ENCODE results near the gene MFAP5. TPM values are rescaled to one million over a fixed set of nuclear protein-coding genes. Genes with fewer than 3 reads are reported as not detected.

The MFAP5 gene, protein sequence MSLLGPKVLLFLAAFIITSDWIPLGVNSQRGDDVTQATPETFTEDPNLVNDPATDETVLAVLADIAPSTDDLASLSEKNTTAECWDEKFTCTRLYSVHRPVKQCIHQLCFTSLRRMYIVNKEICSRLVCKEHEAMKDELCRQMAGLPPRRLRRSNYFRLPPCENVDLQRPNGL
- total RNA-seq (10 to 100 TPM; 12.3 to 53.0 (median 22.7) TPM), polyA plus RNA-seq (10 to 100 TPM; 25.8 to 31.8 TPM)
- long read RNA-seq, donor 1, partial matches to known transcripts = 0 of 5 reads
- long read RNA-seq, donor 1, other reads (novel, unspliced or antisense) = 1 of 5 reads
- long read RNA-seq, donor 2, transcript MFAP5-201 (10 exons, 2,845 nt) = major isoform, 7 of 11 reads
- long read RNA-seq, donor 2, partial matches to known transcripts = 1 of 11 reads
- long read RNA-seq, donor 2, other reads (novel, unspliced or antisense) = 2 of 11 reads
- long read RNA-seq, donor 3, partial matches to known transcripts = 2 of 11 reads
- long read RNA-seq, donor 3, other reads (novel, unspliced or antisense) = 3 of 11 reads

DNA sequence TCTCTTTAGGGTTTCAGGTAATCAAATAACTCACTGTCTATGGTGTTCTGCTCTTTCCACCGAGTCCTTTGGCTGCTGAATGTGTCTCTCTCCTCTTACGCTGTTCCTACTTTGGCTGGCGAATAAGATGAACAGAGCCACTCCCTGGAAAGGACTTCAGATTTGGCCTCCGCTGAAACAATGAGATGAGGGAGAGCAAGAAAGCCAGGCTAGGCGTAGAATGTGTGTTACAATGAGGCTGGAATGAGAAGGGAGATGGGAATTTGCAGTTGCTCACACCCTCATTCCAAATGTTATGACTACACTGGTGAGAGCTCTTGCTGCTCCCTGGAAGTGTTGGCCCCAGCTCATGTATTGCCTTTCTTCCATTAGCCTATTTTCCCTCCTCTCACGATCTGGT lies at the start of gene MFAP5:
Gene MFAP5, minus strand, starts transcription at position 234 of the 400 bp plus-strand sequence. CDS start 722 bp downstream, outside the sequence.
- 71 to 72% methylated on average over 6 of the region's 6 CpGs for whole genome bisulfite sequencing, 2 donors
- TF ChIP-seq, protein P1, sequence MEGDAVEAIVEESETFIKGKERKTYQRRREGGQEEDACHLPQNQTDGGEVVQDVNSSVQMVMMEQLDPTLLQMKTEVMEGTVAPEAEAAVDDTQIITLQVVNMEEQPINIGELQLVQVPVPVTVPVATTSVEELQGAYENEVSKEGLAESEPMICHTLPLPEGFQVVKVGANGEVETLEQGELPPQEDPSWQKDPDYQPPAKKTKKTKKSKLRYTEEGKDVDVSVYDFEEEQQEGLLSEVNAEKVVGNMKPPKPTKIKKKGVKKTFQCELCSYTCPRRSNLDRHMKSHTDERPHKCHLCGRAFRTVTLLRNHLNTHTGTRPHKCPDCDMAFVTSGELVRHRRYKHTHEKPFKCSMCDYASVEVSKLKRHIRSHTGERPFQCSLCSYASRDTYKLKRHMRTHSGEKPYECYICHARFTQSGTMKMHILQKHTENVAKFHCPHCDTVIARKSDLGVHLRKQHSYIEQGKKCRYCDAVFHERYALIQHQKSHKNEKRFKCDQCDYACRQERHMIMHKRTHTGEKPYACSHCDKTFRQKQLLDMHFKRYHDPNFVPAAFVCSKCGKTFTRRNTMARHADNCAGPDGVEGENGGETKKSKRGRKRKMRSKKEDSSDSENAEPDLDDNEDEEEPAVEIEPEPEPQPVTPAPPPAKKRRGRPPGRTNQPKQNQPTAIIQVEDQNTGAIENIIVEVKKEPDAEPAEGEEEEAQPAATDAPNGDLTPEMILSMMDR (IDR thresholded peaks at IDR 0.05) = no peak
- H3K27ac ChIP-seq = peak within 1 kb of the TSS in 9 of 10 donors; percentile 52 to 81 (median 64)
- DNase-seq (peak in 1 of 2 donors; percentile 15), ATAC-seq (peak in 7 of 8 donors; percentile 51 to 80 (median 66))
- peaks cover 0 to 4% (median 0%) of the 10 kb centered on the region in 11 donors for H3K9me3 ChIP-seq
- no peaks in the 10 kb centered on the region for H3K36me3 ChIP-seq
- H3K4me3 ChIP-seq = peak within 1 kb of the TSS in 8 of 10 donors; percentile 14 to 40 (median 26)
- intact Hi-C loops (cut with DNase I) = no loop called here
- no peaks in the 10 kb centered on the region for H3K27me3 ChIP-seq
- H3K4me1 ChIP-seq = peaks cover 0 to 9% (median 0%) of the 10 kb centered on the region in 9 donors

DNA sequence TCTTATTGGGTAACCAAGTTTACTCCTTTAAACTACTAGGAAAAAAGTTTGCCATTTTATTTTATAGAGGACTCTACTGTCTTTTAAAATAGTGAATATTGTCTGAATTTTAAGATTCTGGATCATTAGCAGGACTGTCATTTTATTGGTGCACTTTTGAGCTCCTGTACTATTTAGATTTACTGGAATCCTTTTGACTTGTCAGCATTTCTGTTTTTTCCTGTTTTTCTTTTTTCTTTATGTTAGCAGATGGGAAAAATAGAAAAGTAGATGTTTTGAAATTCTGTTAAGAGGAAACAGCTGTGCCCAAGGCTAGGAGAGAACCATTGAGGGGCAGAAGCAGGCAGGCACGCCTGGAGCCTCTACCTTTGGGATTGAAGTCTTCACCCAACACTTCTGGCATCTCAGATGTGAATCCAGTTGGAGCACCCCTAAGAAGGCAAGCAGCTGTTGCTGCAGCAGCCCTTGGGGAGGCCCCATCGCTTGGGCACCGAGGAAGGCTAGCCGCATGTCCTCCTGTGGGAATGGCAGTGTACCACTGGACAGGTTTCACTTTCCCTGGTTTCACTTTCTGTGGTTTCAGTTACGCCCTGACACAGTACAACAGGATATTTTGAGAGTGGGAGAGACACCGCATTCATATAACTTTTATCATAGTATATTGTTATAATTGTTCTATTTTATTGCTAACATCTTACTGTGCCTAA lies 46.7 kb upstream of the MFAP5 start:
- peak in 7 of 8 donors; percentile 76 to 89 (median 82) for ATAC-seq
- intact Hi-C loops (cut with DNase I) = loop anchor here in 1 of 10 donors (10.0 kb wide), 1 partner anchor 66 kb away; no protein-coding TSS in a partner anchor
- peak; percentile 24 to 29 for DNase-seq
- Histone ChIP-seq H3K4me3 (peak overlapping the region in 9 of 10 donors; percentile 15 to 48 (median 42)), H3K27me3 (no peaks in the 10 kb centered on the region), H3K4me1 (peaks cover 0 to 53% (median 26%) of the 10 kb centered on the region in 9 donors), H3K27ac (peak overlapping the region in 9 of 10 donors; percentile 35 to 78 (median 49)), H3K36me3 (peaks cover 0 to 11% (median 0%) of the 10 kb centered on the region in 9 donors), H3K9me3 (no peaks in the 10 kb centered on the region)
- WGBS, 2 donors = 43 to 63% methylated on average over 6 of the region's 6 CpGs
- TF ChIP-seq, protein P1 (IDR thresholded peaks at IDR 0.05) = no peak

DNA sequence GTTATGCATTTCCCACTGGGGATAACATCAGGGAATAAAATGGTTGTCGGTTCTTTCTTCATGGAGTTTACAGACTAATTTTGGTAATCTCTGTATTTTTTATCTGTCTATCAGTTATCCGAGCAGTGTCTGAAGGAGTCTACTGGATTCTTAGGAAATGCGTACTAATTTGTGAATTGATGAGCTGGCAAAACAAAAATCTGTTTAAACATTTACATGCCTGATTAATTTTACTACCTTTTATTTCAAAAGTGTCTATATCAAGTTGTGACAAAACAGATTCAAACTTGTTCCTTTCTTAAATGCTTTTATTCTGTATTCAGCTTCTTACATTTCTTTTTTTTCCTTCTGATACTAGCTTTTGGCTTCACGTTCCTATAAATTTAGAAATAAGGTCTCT lies 39.5 kb upstream of the MFAP5 start:
- TF ChIP-seq, protein P1 (IDR thresholded peaks at IDR 0.05) = no peak
- Histone ChIP-seq H3K9me3 (no peaks in the 10 kb centered on the region), H3K27me3 (peaks cover 0 to 3% (median 0%) of the 10 kb centered on the region in 7 donors), H3K4me3 (no peak overlapping the region), H3K27ac (peak overlapping the region in 1 of 10 donors; percentile 5), H3K36me3 (peaks cover 0 to 3% (median 0%) of the 10 kb centered on the region in 9 donors), H3K4me1 (peaks cover 0 to 44% (median 26%) of the 10 kb centered on the region in 9 donors)
- ATAC-seq (no peak), DNase-seq (no peak)
- intact Hi-C loops (cut with DNase I) = loop anchor here in 1 of 10 donors (10.0 kb wide), 1 partner anchor 73 kb away; no protein-coding TSS in a partner anchor
- WGBS, 2 donors = 73 to 76% methylated on average over 4 of the region's 4 CpGs
